ENCODE measurements around the gene FRMD1.

The FRMD1 gene

GRCh38 chr6:168067081-168067759 lies 11.8 kb downstream of the FRMD1 start:
- TF ChIP-seq GATA3 (IDR thresholded peaks at IDR 0.05; ENCODE audit: low read depth, low read length) (no peak), GATA2 (IDR thresholded peaks at IDR 0.05; ENCODE audit: low read depth, low read length) (no peak)

- TF ChIP-seq GATA2 (IDR thresholded peaks at IDR 0.05; ENCODE audit: low read depth, low read length), result no peak
Observed at GRCh38 chr6:168064226-168064807, 14.7 kb downstream of the FRMD1 start.

GRCh38 chr6:168063431-168063830 lies 15.6 kb downstream of the FRMD1 start:
- TF ChIP-seq GATA3 (IDR thresholded peaks at IDR 0.05; ENCODE audit: low read depth, low read length) (no peak), GATA2 (IDR thresholded peaks at IDR 0.05; ENCODE audit: low read depth, low read length) (no peak)

GRCh38 chr6:168062346-168063289 lies 16.4 kb downstream of the FRMD1 start:
- TF ChIP-seq GATA3 (IDR thresholded peaks at IDR 0.05; ENCODE audit: low read depth, low read length), result no peak
- no peak for TF ChIP-seq GATA2 (IDR thresholded peaks at IDR 0.05; ENCODE audit: low read depth, low read length)

- TF ChIP-seq GATA3 (IDR thresholded peaks at IDR 0.05; ENCODE audit: low read depth, low read length) (no peak), GATA2 (IDR thresholded peaks at IDR 0.05; ENCODE audit: low read depth, low read length) (no peak)
Observed at GRCh38 chr6:168061269-168062210, 17.5 kb downstream of the FRMD1 start.

- TF ChIP-seq GATA3 (IDR thresholded peaks at IDR 0.05; ENCODE audit: low read depth, low read length) (no peak), GATA2 (IDR thresholded peaks at IDR 0.05; ENCODE audit: low read depth, low read length) (no peak)
Observed at GRCh38 chr6:168060521-168060931, 18.5 kb downstream of the FRMD1 start.

GRCh38 chr6:168058691-168059551 lies 20.1 kb downstream of the FRMD1 start:
- no peak for TF ChIP-seq GATA2 (IDR thresholded peaks at IDR 0.05; ENCODE audit: low read depth, low read length)
- no peak for TF ChIP-seq GATA3 (IDR thresholded peaks at IDR 0.05; ENCODE audit: low read depth, low read length)

GRCh38 chr6:168057836-168058235 lies 21.2 kb downstream of the FRMD1 start:
- TF ChIP-seq GATA2 (IDR thresholded peaks at IDR 0.05; ENCODE audit: low read depth, low read length) (no peak), GATA3 (IDR thresholded peaks at IDR 0.05; ENCODE audit: low read depth, low read length) (no peak)

GRCh38 chr6:168056892-168057527 lies 22.0 kb downstream of the FRMD1 start:
- TF ChIP-seq GATA2 (IDR thresholded peaks at IDR 0.05; ENCODE audit: low read depth, low read length), result no peak
- no peak for TF ChIP-seq GATA3 (IDR thresholded peaks at IDR 0.05; ENCODE audit: low read depth, low read length)

- TF ChIP-seq GATA2 (IDR thresholded peaks at IDR 0.05; ENCODE audit: low read depth, low read length) (no peak), GATA3 (IDR thresholded peaks at IDR 0.05; ENCODE audit: low read depth, low read length) (no peak)
Observed at GRCh38 chr6:168055696-168056489, 23.1 kb downstream of the FRMD1 start.

GRCh38 chr6:168054765-168055560 lies 24.0 kb downstream of the FRMD1 start:
- TF ChIP-seq GATA3 (IDR thresholded peaks at IDR 0.05; ENCODE audit: low read depth, low read length), result no peak

Data from SH-SY5Y (cell line).